ENCODE results near the gene TPP2. TPM values are rescaled to one million over a fixed set of nuclear protein-coding genes. Genes with fewer than 3 reads are reported as not detected.
A peak's percentile ranks its signal among the peaks of the same experiment; 100 is the strongest.

The TPP2 gene
- total RNA-seq, 4 donors from 2014 or later: 19.9 to 39.9 (median 25.1) TPM

GRCh38 chr13:102698649-102698980 is 101.8 kb downstream of the TPP2 start:
- H3K4me1 ChIP-seq: peaks cover 0 to 7% (median 0%) of the 10 kb centered on the region in 3 donors
- WGBS, 2 donors: 71 to 100% methylated on average over 1 to 2 of the region's 2 CpGs
- no peak overlapping the region for H3K4me3 ChIP-seq
- no peak for TF ChIP-seq CTCF (IDR thresholded peaks at IDR 0.05)
- TF ChIP-seq POLR2A (IDR thresholded peaks at IDR 0.05): no peak
- H3K27me3 ChIP-seq: peaks cover 0 to 4% (median 0%) of the 10 kb centered on the region in 4 donors
- no peak for DNase-seq
- no peaks in the 10 kb centered on the region for H3K36me3 ChIP-seq
- H3K27ac ChIP-seq: no peak overlapping the region
- H3K9me3 ChIP-seq: peaks cover 0 to 9% (median 0%) of the 10 kb centered on the region in 3 donors
- intact Hi-C loops (cut with DNase I): no loop called here

- Histone ChIP-seq H3K9me3 (peaks cover 0 to 9% (median 0%) of the 10 kb centered on the region in 3 donors), H3K4me3 (no peak overlapping the region), H3K27ac (no peak overlapping the region), H3K4me1 (peaks cover 0 to 16% (median 4%) of the 10 kb centered on the region in 3 donors), H3K27me3 (peaks cover 0 to 4% (median 0%) of the 10 kb centered on the region in 4 donors), H3K36me3 (no peaks in the 10 kb centered on the region)
- intact Hi-C loops (cut with DNase I): no loop called here
- WGBS, 2 donors: 73 to 79% methylated on average over 2 to 3 of the region's 3 CpGs
- no peak for DNase-seq
- TF ChIP-seq CTCF (IDR thresholded peaks at IDR 0.05) (no peak), POLR2A (IDR thresholded peaks at IDR 0.05) (no peak)
These were observed 102.7 kb downstream of the TPP2 start for GRCh38 chr13:102699504-102699903.

- Histone ChIP-seq H3K27ac (peak overlapping the region in 1 of 4 donors; percentile 27), H3K4me1 (peaks cover 0 to 24% (median 4%) of the 10 kb centered on the region in 3 donors), H3K36me3 (no peaks in the 10 kb centered on the region), H3K27me3 (no peaks in the 10 kb centered on the region), H3K4me3 (no peak overlapping the region), H3K9me3 (peaks cover 0 to 9% (median 0%) of the 10 kb centered on the region in 3 donors)
- no peak for TF ChIP-seq CTCF (IDR thresholded peaks at IDR 0.05)
- TF ChIP-seq POLR2A (IDR thresholded peaks at IDR 0.05): no peak
- DNase-seq: no peak
- intact Hi-C loops (cut with DNase I): no loop called here
- WGBS, 2 donors: 72 to 79% methylated on average over 13 to 14 of the region's 14 CpGs
These were observed 103.6 kb downstream of the TPP2 start for GRCh38 chr13:102700088-102701031.

GRCh38 chr13:102701331-102701730 is 104.5 kb downstream of the TPP2 start:
- no peak for DNase-seq
- H3K27me3 ChIP-seq: no peaks in the 10 kb centered on the region
- H3K9me3 ChIP-seq: peaks cover 0 to 9% (median 0%) of the 10 kb centered on the region in 3 donors
- WGBS, 2 donors: 85 to 86% methylated on average over 5 of the region's 5 CpGs
- H3K4me1 ChIP-seq: peaks cover 0 to 25% (median 4%) of the 10 kb centered on the region in 3 donors
- no peaks in the 10 kb centered on the region for H3K36me3 ChIP-seq
- intact Hi-C loops (cut with DNase I): no loop called here
- no peak overlapping the region for H3K27ac ChIP-seq
- TF ChIP-seq POLR2A (IDR thresholded peaks at IDR 0.05) (no peak), CTCF (IDR thresholded peaks at IDR 0.05) (no peak)
- H3K4me3 ChIP-seq: no peak overlapping the region

Data from esophagus squamous epithelium (tissue), 5 donors.